Measurements from ENCODE around the gene SYNGR2. TPM values are rescaled to one million over a fixed set of nuclear protein-coding genes. Genes with fewer than 3 reads are reported as not detected.

The SYNGR2 gene
- total RNA-seq, 2 donors from 2014 or later = 61.7 to 100 TPM

- Histone ChIP-seq H3K4me3 (no peak overlapping the region), H3K4me1 (ENCODE audit: control insufficient read depth in 1 of 2, low read depth in 2 of 2) (peaks cover 34 to 76% of the 10 kb centered on the region in 2 donors), H3K36me3 (no peaks in the 10 kb centered on the region), H3K27me3 (replicated peaks; ENCODE audit: insufficient read depth) (no peaks in the 10 kb centered on the region), H3K9me3 (no peaks in the 10 kb centered on the region), H3K27ac (peak overlapping the region; percentile 67 to 85)
- TF ChIP-seq CTCF (IDR thresholded peaks at IDR 0.05) = no peak
- DNase-seq (ENCODE audit: low spot score) = no peak
- no peak for ATAC-seq (ENCODE audit: insufficient number of reproducible peaks, low FRiP score, low read depth)
These were observed 4.8 kb downstream of the SYNGR2 start for GRCh38 chr17:78173097-78173715.

- Histone ChIP-seq H3K27ac (peak overlapping the region; percentile 85 to 93), H3K36me3 (no peaks in the 10 kb centered on the region), H3K4me3 (peak overlapping the region; percentile 34), H3K9me3 (no peaks in the 10 kb centered on the region), H3K27me3 (replicated peaks; ENCODE audit: insufficient read depth) (no peaks in the 10 kb centered on the region), H3K4me1 (ENCODE audit: control insufficient read depth in 1 of 2, low read depth in 2 of 2) (peaks cover 37 to 78% of the 10 kb centered on the region in 2 donors)
- TF ChIP-seq CTCF (IDR thresholded peaks at IDR 0.05) = peak; percentile 64
- peak; percentile 31 for ATAC-seq (ENCODE audit: insufficient number of reproducible peaks, low FRiP score, low read depth)
- peak; percentile 66 for DNase-seq (ENCODE audit: low spot score)
These were observed 6.0 kb downstream of the SYNGR2 start for GRCh38 chr17:78174346-78174869.

- H3K27ac ChIP-seq = peak overlapping the region; percentile 85 to 93
- DNase-seq (ENCODE audit: low spot score) (no peak), ATAC-seq (ENCODE audit: insufficient number of reproducible peaks, low FRiP score, low read depth) (no peak)
- H3K27me3 ChIP-seq (replicated peaks; ENCODE audit: insufficient read depth) = no peaks in the 10 kb centered on the region
- peaks cover 43 to 78% of the 10 kb centered on the region in 2 donors for H3K4me1 ChIP-seq (ENCODE audit: control insufficient read depth in 1 of 2, low read depth in 2 of 2)
- no peak for TF ChIP-seq CTCF (IDR thresholded peaks at IDR 0.05)
- no peaks in the 10 kb centered on the region for H3K36me3 ChIP-seq
- H3K4me3 ChIP-seq = peak overlapping the region; percentile 34
- H3K9me3 ChIP-seq = no peaks in the 10 kb centered on the region
These were observed 6.7 kb downstream of the SYNGR2 start for GRCh38 chr17:78174870-78175642.

DNA sequence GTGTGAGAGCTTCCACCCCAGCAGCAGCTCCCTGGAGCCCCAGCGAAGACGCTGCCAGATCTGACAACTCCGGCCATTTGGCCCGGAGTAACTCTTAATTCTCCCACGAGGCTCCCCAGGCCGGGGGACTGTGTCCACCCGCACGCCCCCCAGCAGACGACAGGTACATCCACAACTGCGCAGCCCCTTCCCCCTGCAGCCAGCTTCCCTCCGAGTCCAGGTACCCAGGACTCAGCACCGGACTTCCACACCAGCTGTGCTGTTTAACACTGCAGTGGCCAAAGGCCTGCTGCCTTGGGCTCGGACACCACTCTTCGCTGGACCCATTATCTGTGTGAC is 7.2 kb downstream of the SYNGR2 start:
- Histone ChIP-seq H3K4me3 (no peak overlapping the region), H3K27me3 (replicated peaks; ENCODE audit: insufficient read depth) (no peaks in the 10 kb centered on the region), H3K27ac (peak overlapping the region; percentile 85 to 93), H3K9me3 (no peaks in the 10 kb centered on the region), H3K36me3 (no peaks in the 10 kb centered on the region), H3K4me1 (ENCODE audit: control insufficient read depth in 1 of 2, low read depth in 2 of 2) (peaks cover 47 to 79% of the 10 kb centered on the region in 2 donors)
- DNase-seq (ENCODE audit: low spot score) (no peak), ATAC-seq (ENCODE audit: insufficient number of reproducible peaks, low FRiP score, low read depth) (no peak)
- TF ChIP-seq CTCF (IDR thresholded peaks at IDR 0.05) = no peak

- H3K36me3 ChIP-seq = no peaks in the 10 kb centered on the region
- no peaks in the 10 kb centered on the region for H3K9me3 ChIP-seq
- DNase-seq (ENCODE audit: low spot score) (no peak), ATAC-seq (ENCODE audit: insufficient number of reproducible peaks, low FRiP score, low read depth) (no peak)
- peak overlapping the region in 1 of 2 donors; percentile 85 for H3K27ac ChIP-seq
- H3K27me3 ChIP-seq (replicated peaks; ENCODE audit: insufficient read depth) = no peaks in the 10 kb centered on the region
- TF ChIP-seq CTCF (IDR thresholded peaks at IDR 0.05) = peak; percentile 85
- peaks cover 52 to 82% of the 10 kb centered on the region in 2 donors for H3K4me1 ChIP-seq (ENCODE audit: control insufficient read depth in 1 of 2, low read depth in 2 of 2)
- no peak overlapping the region for H3K4me3 ChIP-seq
These were observed 8.2 kb downstream of the SYNGR2 start for GRCh38 chr17:78176548-78177025.

Measured in thoracic aorta (tissue), 2 donors.